Measurements from ENCODE around the gene IRF2BPL. TPM values are rescaled to one million over a fixed set of nuclear protein-coding genes. Genes with fewer than 3 reads are reported as not detected.
A peak's percentile ranks its signal among the peaks of the same experiment; 100 is the strongest.

IRF2BPL gene
- total RNA-seq, 1 experiment from 2014 or later: 113 TPM

DNA sequence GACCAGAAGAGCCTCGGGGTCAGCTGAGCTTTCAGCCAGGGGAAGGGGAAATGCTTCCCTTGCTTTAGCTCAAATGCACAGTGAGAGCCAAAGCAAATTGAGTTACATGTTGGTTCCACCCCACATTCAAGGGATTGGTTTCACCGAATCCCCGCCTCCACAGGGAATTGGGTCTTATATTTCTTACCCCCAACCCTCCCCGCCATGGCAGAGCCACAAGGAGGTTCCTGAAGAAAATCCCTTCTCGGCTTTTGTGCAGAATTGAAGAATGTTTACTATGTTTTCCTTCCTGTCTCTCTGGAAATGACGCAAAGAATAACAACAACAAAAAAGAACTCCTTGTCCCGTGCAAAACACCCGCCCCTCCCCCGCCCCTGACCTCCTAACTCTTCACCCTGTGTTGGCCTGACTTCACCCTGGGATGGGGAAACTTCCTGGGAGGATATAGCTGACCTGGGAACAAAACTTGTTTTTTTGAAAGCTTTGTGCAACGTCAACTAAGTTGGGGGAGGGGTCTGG lies 47.7 kb upstream of the IRF2BPL start:
- Histone ChIP-seq H3K4me1 (ENCODE audit: insufficient read depth, low read length) (peaks cover 18% of the 10 kb centered on the region), H2AFZ (ENCODE audit: low read length) (peak overlapping the region; percentile 33), H3K4me2 (ENCODE audit: low read length) (no peak overlapping the region), H3F3A (ENCODE audit: low read length, unreplicated experiment) (no peaks in the 10 kb centered on the region), H3K9ac (ENCODE audit: low read length) (no peak overlapping the region), H3K9me2 (replicated peaks; ENCODE audit: low read length) (no peaks in the 10 kb centered on the region), H3K4me3 (ENCODE audit: low read length) (no peak overlapping the region), H3K36me3 (ENCODE audit: low read depth, low read length) (no peaks in the 10 kb centered on the region), H3K27me3 (ENCODE audit: low read length) (no peaks in the 10 kb centered on the region), H4K20me1 (ENCODE audit: low read length) (no peaks in the 10 kb centered on the region), H3K79me2 (ENCODE audit: low read length) (no peaks in the 10 kb centered on the region), H3K9me3 (ENCODE audit: low read length) (no peaks in the 10 kb centered on the region), H3K27ac (ENCODE audit: low read length) (no peak overlapping the region)
- no peak for TF ChIP-seq EZH2phosphoT487 (IDR thresholded peaks at IDR 0.05; ENCODE audit: borderline replicate concordance, low read length)
- TF ChIP-seq, protein P1, sequence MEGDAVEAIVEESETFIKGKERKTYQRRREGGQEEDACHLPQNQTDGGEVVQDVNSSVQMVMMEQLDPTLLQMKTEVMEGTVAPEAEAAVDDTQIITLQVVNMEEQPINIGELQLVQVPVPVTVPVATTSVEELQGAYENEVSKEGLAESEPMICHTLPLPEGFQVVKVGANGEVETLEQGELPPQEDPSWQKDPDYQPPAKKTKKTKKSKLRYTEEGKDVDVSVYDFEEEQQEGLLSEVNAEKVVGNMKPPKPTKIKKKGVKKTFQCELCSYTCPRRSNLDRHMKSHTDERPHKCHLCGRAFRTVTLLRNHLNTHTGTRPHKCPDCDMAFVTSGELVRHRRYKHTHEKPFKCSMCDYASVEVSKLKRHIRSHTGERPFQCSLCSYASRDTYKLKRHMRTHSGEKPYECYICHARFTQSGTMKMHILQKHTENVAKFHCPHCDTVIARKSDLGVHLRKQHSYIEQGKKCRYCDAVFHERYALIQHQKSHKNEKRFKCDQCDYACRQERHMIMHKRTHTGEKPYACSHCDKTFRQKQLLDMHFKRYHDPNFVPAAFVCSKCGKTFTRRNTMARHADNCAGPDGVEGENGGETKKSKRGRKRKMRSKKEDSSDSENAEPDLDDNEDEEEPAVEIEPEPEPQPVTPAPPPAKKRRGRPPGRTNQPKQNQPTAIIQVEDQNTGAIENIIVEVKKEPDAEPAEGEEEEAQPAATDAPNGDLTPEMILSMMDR (conservative IDR thresholded peaks at IDR 0.05; ENCODE audit: low read depth, low read length): no peak
- TF ChIP-seq EZH2 (IDR thresholded peaks at IDR 0.05; ENCODE audit: low read length, unreplicated experiment): no peak
- CTCF ChIA-PET: interaction anchor here (0.6 kb wide), 1 partner anchor 1419 kb away, joined by 6 read pairs; no protein-coding TSS in a partner anchor
- no TSS peak for BruUV-seq (replicated peaks)
- no peak for ATAC-seq
- no peak for DNase-seq
- POLR2A ChIA-PET (ENCODE audit: unreplicated experiment): interaction anchor here (0.8 kb wide), 1 partner anchor 10 kb away, joined by 9 read pairs; no protein-coding TSS in a partner anchor
- intact Hi-C loops (cut with micrococcal nuclease): no loop called here

DNA sequence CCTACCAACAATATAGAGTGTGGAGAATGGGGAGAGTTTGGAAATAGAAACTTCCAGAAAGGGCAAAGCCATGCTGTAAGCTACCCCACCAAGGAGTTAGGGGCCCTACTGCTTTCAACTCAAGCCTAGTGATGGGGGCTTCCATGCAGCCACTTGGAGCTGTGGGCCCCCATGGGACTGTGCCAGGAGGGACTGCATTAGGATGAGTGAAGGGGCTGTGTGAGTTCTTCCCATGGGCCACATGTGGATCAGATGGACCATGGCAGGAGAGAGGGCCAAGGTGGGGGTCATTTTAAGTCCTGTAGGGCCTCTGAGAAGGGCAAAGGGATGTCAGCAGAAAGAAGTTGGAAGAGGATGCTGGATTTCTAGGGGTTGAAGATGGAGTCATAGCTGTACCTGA lies 46.5 kb upstream of the IRF2BPL start:
- Histone ChIP-seq H3K9me2 (replicated peaks; ENCODE audit: low read length) (no peaks in the 10 kb centered on the region), H3K36me3 (ENCODE audit: low read depth, low read length) (no peaks in the 10 kb centered on the region), H3K4me3 (ENCODE audit: low read length) (no peak overlapping the region), H3F3A (ENCODE audit: low read length, unreplicated experiment) (no peaks in the 10 kb centered on the region), H3K4me1 (ENCODE audit: insufficient read depth, low read length) (peaks cover 25% of the 10 kb centered on the region), H3K27me3 (ENCODE audit: low read length) (no peaks in the 10 kb centered on the region), H3K79me2 (ENCODE audit: low read length) (no peaks in the 10 kb centered on the region), H3K9me3 (ENCODE audit: low read length) (no peaks in the 10 kb centered on the region), H3K4me2 (ENCODE audit: low read length) (no peak overlapping the region), H3K27ac (ENCODE audit: low read length) (no peak overlapping the region), H3K9ac (ENCODE audit: low read length) (no peak overlapping the region), H2AFZ (ENCODE audit: low read length) (no peak overlapping the region), H4K20me1 (ENCODE audit: low read length) (no peaks in the 10 kb centered on the region)
- TF ChIP-seq, protein P1 (conservative IDR thresholded peaks at IDR 0.05; ENCODE audit: low read depth, low read length): no peak
- TF ChIP-seq EZH2phosphoT487 (IDR thresholded peaks at IDR 0.05; ENCODE audit: borderline replicate concordance, low read length) (no peak), EZH2 (IDR thresholded peaks at IDR 0.05; ENCODE audit: low read length, unreplicated experiment) (no peak)
- no TSS peak for BruUV-seq (replicated peaks)
- CTCF ChIA-PET: no interaction called here
- DNase-seq (no peak), ATAC-seq (no peak)
- POLR2A ChIA-PET (ENCODE audit: unreplicated experiment): no interaction called here
- intact Hi-C loops (cut with micrococcal nuclease): no loop called here

DNA sequence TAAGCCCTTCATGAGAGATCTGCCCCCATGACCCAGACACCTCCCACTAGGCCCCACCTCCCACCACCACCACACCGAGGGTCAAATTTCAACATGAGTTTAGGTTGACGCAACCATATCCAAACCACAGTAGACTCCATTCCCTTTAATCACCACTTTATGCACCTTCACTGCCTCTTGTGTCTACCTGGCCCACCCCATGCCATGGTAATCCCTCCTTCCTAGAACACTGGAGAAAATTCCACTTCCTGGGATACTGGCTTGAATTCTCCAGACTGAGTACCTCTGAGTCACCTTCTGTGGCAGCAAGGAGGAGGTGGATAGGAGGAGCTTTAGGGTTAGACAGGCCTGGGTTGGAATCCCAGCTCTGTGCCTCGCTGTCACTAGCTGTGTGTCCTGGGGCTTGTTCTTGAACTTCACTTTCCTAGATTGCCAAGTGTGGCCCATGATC lies 43.5 kb upstream of the IRF2BPL start:
- ChIA-PET CTCF (interaction anchor here (0.7 kb wide), 1 partner anchor 196 kb away, joined by 3 read pairs; no protein-coding TSS in a partner anchor), POLR2A (ENCODE audit: unreplicated experiment) (interaction anchor here (0.6 kb wide), 1 partner anchor 84 kb away, joined by 4 read pairs; no protein-coding TSS in a partner anchor)
- DNase-seq (peak; percentile 96), ATAC-seq (peak; percentile 57)
- no peaks in the 10 kb centered on the region for H3K36me3 ChIP-seq (ENCODE audit: low read depth, low read length)
- peak overlapping the region; percentile 25 for H3K27ac ChIP-seq (ENCODE audit: low read length)
- H3F3A ChIP-seq (ENCODE audit: low read length, unreplicated experiment): no peaks in the 10 kb centered on the region
- no peak overlapping the region for H3K4me3 ChIP-seq (ENCODE audit: low read length)
- intact Hi-C loops (cut with micrococcal nuclease): no loop called here
- H3K9me3 ChIP-seq (ENCODE audit: low read length): no peaks in the 10 kb centered on the region
- no peaks in the 10 kb centered on the region for H3K79me2 ChIP-seq (ENCODE audit: low read length)
- BruUV-seq (replicated peaks): no TSS peak
- H3K4me2 ChIP-seq (ENCODE audit: low read length): peak overlapping the region; percentile 20
- no peaks in the 10 kb centered on the region for H4K20me1 ChIP-seq (ENCODE audit: low read length)
- H3K4me1 ChIP-seq (ENCODE audit: insufficient read depth, low read length): peaks cover 40% of the 10 kb centered on the region
- TF ChIP-seq, protein P1 (conservative IDR thresholded peaks at IDR 0.05; ENCODE audit: low read depth, low read length): no peak
- TF ChIP-seq EZH2 (IDR thresholded peaks at IDR 0.05; ENCODE audit: low read length, unreplicated experiment) (no peak), EZH2phosphoT487 (IDR thresholded peaks at IDR 0.05; ENCODE audit: borderline replicate concordance, low read length) (no peak)
- peak overlapping the region; percentile 10; the same call in 1 of the 2 replicates for H2AFZ ChIP-seq (ENCODE audit: low read length)
- no peak overlapping the region for H3K9ac ChIP-seq (ENCODE audit: low read length)
- no peaks in the 10 kb centered on the region for H3K9me2 ChIP-seq (replicated peaks; ENCODE audit: low read length)
- H3K27me3 ChIP-seq (ENCODE audit: low read length): no peaks in the 10 kb centered on the region

Measured in PC-3 (cell line).